ENCODE results near the gene KNL1.

KNL1 gene

DNA sequence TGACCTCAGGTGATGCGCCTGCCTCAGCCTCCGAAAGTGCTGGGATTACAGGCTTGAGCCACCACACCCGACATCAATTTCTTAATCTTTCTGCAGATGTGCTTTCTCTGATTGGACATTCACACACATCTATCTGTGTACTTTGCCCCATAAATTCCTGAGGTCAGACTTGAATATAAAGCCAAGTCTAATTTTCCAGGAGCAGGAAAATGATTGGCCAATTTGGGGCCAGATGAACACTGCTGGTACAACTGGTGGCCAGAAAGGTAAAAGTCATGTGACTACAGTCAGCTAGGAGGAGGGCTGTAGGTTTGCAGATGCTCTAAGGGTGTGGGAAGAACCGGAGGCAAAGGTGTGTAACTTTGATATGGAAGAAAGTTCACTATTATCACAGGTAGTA, 97.7 kb downstream of the KNL1 start:
- H3K4me3 ChIP-seq (ENCODE audit: low read depth, low read length): no peak overlapping the region
- ChIA-PET CTCF (interaction anchor here (0.7 to 1.3 kb wide), 2 partner anchors 201 to 202 kb away, joined by 3 read pairs; partner anchors contain the start of gene VPS18), POLR2A (no interaction called here)
- no peak for TF ChIP-seq CTCF (IDR thresholded peaks at IDR 0.05; ENCODE audit: insufficient read depth, low read length, missing control alignments)
- no peak for DNase-seq (ENCODE audit: low read depth, low spot score)

- ChIA-PET POLR2A (interaction anchor here (0.6 to 0.8 kb wide), 2 partner anchors 46 to 424 kb away, joined by 3 read pairs; no protein-coding TSS in a partner anchor), CTCF (interaction anchor here (0.6 to 1.9 kb wide), 12 partner anchors 12 to 203 kb away, joined by 3 to 10 read pairs (median 4); partner anchors contain the start of gene VPS18)
- no peak for DNase-seq (ENCODE audit: low read depth, low spot score)
- no peak for TF ChIP-seq CTCF (IDR thresholded peaks at IDR 0.05; ENCODE audit: insufficient read depth, low read length, missing control alignments)
- H3K4me3 ChIP-seq (ENCODE audit: low read depth, low read length): peak overlapping the region; percentile 96
Observed at GRCh38 chr15:40693904-40694687, 100.0 kb downstream of the KNL1 start.

DNA sequence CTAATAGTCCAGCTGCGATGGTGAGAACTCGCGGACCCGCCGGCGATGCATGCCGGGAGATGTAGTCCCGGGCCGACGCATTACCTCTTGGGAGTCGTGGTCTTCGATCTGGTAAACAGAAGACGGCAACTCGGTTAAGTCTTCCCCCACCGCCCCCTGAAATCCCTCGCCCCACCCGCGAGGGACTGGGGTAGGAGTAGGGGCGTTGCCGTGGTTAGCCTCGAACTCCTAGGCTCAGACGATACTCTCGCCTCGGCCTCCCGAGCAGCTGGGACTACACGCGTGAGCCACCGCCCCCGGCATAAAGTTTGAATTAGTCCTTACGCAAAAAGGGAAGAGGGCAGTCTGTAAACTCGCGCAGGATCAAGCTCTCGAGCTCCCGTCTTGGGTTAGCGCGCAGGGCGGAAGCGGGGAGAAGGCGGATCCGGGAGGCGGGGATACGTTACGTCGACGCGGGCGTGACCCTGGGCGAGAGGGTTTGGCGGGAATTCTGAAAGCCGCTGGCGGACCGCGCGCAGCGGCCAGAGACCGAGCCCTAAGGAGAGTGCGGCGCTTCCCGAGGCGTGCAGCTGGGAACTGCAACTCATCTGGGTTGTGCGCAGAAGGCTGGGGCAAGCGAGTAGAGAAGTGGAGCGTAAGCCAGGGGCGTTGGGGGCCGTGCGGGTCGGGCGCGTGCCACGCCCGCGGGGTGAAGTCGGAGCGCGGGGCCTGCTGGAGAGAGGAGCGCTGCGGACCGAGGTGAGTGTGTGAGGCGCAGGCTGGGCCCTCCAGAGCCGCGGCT, 100.8 kb downstream of the KNL1 start, which contains the start of gene RAD51:
Gene RAD51, plus strand, starts transcription at position 487 of the 781 bp plus-strand sequence. CDS start 3,585 bp downstream, outside the sequence.
- no peak for TF ChIP-seq CTCF (IDR thresholded peaks at IDR 0.05; ENCODE audit: insufficient read depth, low read length, missing control alignments)
- POLR2A ChIA-PET: interaction anchor here (0.6 to 1.1 kb wide), 4 partner anchors 14 to 423 kb away, joined by 3 read pairs; no protein-coding TSS in a partner anchor
- peak; percentile 59 for DNase-seq (ENCODE audit: low read depth, low spot score)
- peak within 1 kb of the TSS; percentile 96 for H3K4me3 ChIP-seq (ENCODE audit: low read depth, low read length)
- CTCF ChIA-PET: interaction anchor here (0.6 to 1.9 kb wide), 9 partner anchors 11 to 202 kb away, joined by 3 to 10 read pairs (median 4); partner anchors contain the start of gene VPS18

DNA sequence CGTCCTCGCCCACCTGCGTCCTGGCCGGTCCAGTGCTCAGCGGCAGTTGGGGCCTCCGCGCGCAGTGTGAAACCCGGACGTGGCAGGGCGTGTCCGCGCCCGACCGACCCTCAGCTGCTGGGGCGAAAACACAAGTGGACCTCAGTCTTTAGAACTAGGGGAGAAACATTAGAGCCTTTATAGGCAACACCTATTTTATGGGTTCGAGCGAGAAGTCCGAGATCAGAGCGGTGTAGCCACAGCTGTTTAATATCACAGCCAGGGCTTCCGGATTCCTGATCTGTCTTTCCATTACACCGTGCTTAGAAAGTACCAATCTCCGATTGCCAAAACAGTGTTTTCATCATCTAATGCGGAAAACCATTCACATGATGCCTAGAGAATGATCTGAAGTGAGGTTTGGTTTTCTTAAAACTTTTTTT, 101.4 kb downstream of the KNL1 start:
- TF ChIP-seq CTCF (IDR thresholded peaks at IDR 0.05; ENCODE audit: insufficient read depth, low read length, missing control alignments): no peak
- DNase-seq (ENCODE audit: low read depth, low spot score): no peak
- ChIA-PET POLR2A (interaction anchor here (0.7 to 1.1 kb wide), 3 partner anchors 13 to 313 kb away, joined by 3 read pairs; partner anchors contain the start of gene KNSTRN), CTCF (interaction anchor here (1.0 to 1.9 kb wide), 5 partner anchors 13 to 200 kb away, joined by 3 to 10 read pairs (median 4); partner anchors contain the start of gene VPS18)
- H3K4me3 ChIP-seq (ENCODE audit: low read depth, low read length): peak overlapping the region; percentile 96

GRCh38 chr15:40696228-40696627, 102.2 kb downstream of the KNL1 start:
- no peak for DNase-seq (ENCODE audit: low read depth, low spot score)
- POLR2A ChIA-PET: interaction anchor here (0.7 kb wide), 1 partner anchor 314 kb away, joined by 3 read pairs; the partner anchor contains the start of gene KNSTRN
- peak overlapping the region; percentile 96 for H3K4me3 ChIP-seq (ENCODE audit: low read depth, low read length)
- TF ChIP-seq CTCF (IDR thresholded peaks at IDR 0.05; ENCODE audit: insufficient read depth, low read length, missing control alignments): no peak
- CTCF ChIA-PET: interaction anchor here (1.0 to 1.9 kb wide), 3 partner anchors 12 to 196 kb away, joined by 3 to 7 read pairs (median 3); no protein-coding TSS in a partner anchor

Data from AG04449 (cell line).